ENCODE data around the gene KCNK18.
"Not testable (repeated sequence)": the region's sequence is repeated elsewhere in the genome, so short reads cannot be mapped to it uniquely, and the experiment has no call there.

The KCNK18 gene

GRCh38 chr10:117174439-117175214, 22.7 kb upstream of the KCNK18 start:
- DNase-seq: peak; percentile 89

- DNase-seq: no peak
These were observed 21.9 kb upstream of the KCNK18 start for GRCh38 chr10:117175215-117175900.

GRCh38 chr10:117175901-117176534, 21.3 kb upstream of the KCNK18 start:
- DNase-seq: peak; percentile 87

- no peak for DNase-seq
These were observed 19.1 kb upstream of the KCNK18 start for GRCh38 chr10:117178190-117178589.

GRCh38 chr10:117184296-117184695, 13.0 kb upstream of the KCNK18 start:
- no peak for DNase-seq

- DNase-seq: no peak
These were observed 12.5 kb upstream of the KCNK18 start for GRCh38 chr10:117184821-117185220.

- not testable (repeated sequence) for DNase-seq
These were observed 11.5 kb upstream of the KCNK18 start for GRCh38 chr10:117185817-117186216.

- DNase-seq: no peak
These were observed 10.3 kb upstream of the KCNK18 start for GRCh38 chr10:117186832-117187615.

GRCh38 chr10:117188371-117188770, 8.9 kb upstream of the KCNK18 start:
- no peak for DNase-seq

- DNase-seq: no peak
These were observed 7.7 kb upstream of the KCNK18 start for GRCh38 chr10:117189557-117189956.

GRCh38 chr10:117198088-117198487, 799 bp downstream of the KCNK18 start:
- no peak for DNase-seq

GRCh38 chr10:117201826-117202225, 4.5 kb downstream of the KCNK18 start:
- DNase-seq: no peak

GRCh38 chr10:117204316-117204715, 7.0 kb downstream of the KCNK18 start:
- DNase-seq: no peak

- no peak for DNase-seq
These were observed 14.9 kb downstream of the KCNK18 start for GRCh38 chr10:117212176-117212575.

- no peak for DNase-seq
These were observed 17.1 kb downstream of the KCNK18 start for GRCh38 chr10:117214401-117214800.

GRCh38 chr10:117215079-117215478, 17.8 kb downstream of the KCNK18 start:
- DNase-seq: no peak

GRCh38 chr10:117216028-117216427, 18.7 kb downstream of the KCNK18 start:
- DNase-seq: no peak

GRCh38 chr10:117216611-117217195, 19.4 kb downstream of the KCNK18 start:
- peak; percentile 70 for DNase-seq

- DNase-seq: no peak
These were observed 20.0 kb downstream of the KCNK18 start for GRCh38 chr10:117217196-117217761.

GRCh38 chr10:117218654-117219053, 21.4 kb downstream of the KCNK18 start:
- no peak for DNase-seq

GRCh38 chr10:117221156-117221711, 23.9 kb downstream of the KCNK18 start:
- DNase-seq: no peak

- no peak for DNase-seq
These were observed 25.3 kb downstream of the KCNK18 start for GRCh38 chr10:117222552-117222951.

All from midbrain (tissue), 1 donor.